ENCODE measurements around the gene RAB29. TPM values are rescaled to one million over a fixed set of nuclear protein-coding genes. Genes with fewer than 3 reads are reported as not detected.

The RAB29 gene
- total and polyA plus RNA-seq, 9 of the 15 experiments (the other 6 are each of a cell fraction or from before 2014, with no cell fraction given), result 6.3 to 17.6 (median 8.0) TPM

GRCh38 chr1:205809469-205809868, 34.2 kb upstream of the RAB29 start (continued):
- TF ChIP-seq, protein P1, sequence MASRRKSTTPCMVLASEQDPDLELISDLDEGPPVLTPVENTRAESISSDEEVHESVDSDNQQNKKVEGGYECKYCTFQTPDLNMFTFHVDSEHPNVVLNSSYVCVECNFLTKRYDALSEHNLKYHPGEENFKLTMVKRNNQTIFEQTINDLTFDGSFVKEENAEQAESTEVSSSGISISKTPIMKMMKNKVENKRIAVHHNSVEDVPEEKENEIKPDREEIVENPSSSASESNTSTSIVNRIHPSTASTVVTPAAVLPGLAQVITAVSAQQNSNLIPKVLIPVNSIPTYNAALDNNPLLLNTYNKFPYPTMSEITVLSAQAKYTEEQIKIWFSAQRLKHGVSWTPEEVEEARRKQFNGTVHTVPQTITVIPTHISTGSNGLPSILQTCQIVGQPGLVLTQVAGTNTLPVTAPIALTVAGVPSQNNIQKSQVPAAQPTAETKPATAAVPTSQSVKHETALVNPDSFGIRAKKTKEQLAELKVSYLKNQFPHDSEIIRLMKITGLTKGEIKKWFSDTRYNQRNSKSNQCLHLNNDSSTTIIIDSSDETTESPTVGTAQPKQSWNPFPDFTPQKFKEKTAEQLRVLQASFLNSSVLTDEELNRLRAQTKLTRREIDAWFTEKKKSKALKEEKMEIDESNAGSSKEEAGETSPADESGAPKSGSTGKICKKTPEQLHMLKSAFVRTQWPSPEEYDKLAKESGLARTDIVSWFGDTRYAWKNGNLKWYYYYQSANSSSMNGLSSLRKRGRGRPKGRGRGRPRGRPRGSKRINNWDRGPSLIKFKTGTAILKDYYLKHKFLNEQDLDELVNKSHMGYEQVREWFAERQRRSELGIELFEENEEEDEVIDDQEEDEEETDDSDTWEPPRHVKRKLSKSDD (conservative IDR thresholded peaks at IDR 0.05; ENCODE audit: low read length), result no peak
- TF ChIP-seq MYNN (IDR thresholded peaks at IDR 0.05) (no peak), MYNN (CRISPR knock-in tag; IDR thresholded peaks at IDR 0.05) (no peak), POU5F1 (IDR thresholded peaks at IDR 0.05; ENCODE audit: borderline replicate concordance, low read depth, low read length, partially characterized antibody) (no peak), MIER1 (IDR thresholded peaks at IDR 0.05; ENCODE audit: low read depth) (peak; percentile 94), FOXA1 (IDR thresholded peaks at IDR 0.05; ENCODE audit: borderline replicate concordance) (no peak), SMARCC2 (IDR thresholded peaks at IDR 0.05; ENCODE audit: low read depth) (no peak), HDAC2 (IDR thresholded peaks at IDR 0.05) (no peak), ZFP1 (CRISPR knock-in tag; IDR thresholded peaks at IDR 0.05) (no peak), HDAC8 (tag; IDR thresholded peaks at IDR 0.05) (no peak)
- TF ChIP-seq, protein P2, sequence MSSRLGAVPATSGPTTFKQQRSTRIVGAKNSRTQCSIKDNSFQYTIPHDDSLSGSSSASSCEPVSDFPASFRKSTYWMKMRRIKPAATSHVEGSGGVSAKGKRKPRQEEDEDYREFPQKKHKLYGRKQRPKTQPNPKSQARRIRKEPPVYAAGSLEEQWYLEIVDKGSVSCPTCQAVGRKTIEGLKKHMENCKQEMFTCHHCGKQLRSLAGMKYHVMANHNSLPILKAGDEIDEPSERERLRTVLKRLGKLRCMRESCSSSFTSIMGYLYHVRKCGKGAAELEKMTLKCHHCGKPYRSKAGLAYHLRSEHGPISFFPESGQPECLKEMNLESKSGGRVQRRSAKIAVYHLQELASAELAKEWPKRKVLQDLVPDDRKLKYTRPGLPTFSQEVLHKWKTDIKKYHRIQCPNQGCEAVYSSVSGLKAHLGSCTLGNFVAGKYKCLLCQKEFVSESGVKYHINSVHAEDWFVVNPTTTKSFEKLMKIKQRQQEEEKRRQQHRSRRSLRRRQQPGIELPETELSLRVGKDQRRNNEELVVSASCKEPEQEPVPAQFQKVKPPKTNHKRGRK (tag; IDR thresholded peaks at IDR 0.05), result no peak
- TF ChIP-seq, protein P3, sequence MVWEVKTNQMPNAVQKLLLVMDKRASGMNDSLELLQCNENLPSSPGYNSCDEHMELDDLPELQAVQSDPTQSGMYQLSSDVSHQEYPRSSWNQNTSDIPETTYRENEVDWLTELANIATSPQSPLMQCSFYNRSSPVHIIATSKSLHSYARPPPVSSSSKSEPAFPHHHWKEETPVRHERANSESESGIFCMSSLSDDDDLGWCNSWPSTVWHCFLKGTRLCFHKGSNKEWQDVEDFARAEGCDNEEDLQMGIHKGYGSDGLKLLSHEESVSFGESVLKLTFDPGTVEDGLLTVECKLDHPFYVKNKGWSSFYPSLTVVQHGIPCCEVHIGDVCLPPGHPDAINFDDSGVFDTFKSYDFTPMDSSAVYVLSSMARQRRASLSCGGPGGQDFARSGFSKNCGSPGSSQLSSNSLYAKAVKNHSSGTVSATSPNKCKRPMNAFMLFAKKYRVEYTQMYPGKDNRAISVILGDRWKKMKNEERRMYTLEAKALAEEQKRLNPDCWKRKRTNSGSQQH (CRISPR knock-in tag; IDR thresholded peaks at IDR 0.05), result no peak

Data from K562 (cell line).